ENCODE results near the gene CLCN5. TPM values are rescaled to one million over a fixed set of nuclear protein-coding genes. Genes with fewer than 3 reads are reported as not detected.

Gene CLCN5
- total and polyA plus RNA-seq, 4 donors: 2.7 to 18.5 (median 7.5) TPM

- Histone ChIP-seq H3K36me3 (ENCODE audit: control insufficient read depth in 4 of 4, insufficient read depth in 4 of 4, low read length in 4 of 4) (no peaks in the 10 kb centered on the region), H3K27ac (ENCODE audit: low read depth in 1 of 2, low read length in 1 of 2) (no peak overlapping the region), H3K27me3 (ENCODE audit: control insufficient read depth in 3 of 3, insufficient read depth in 3 of 3, low read length in 2 of 3) (peaks cover 0 to 4% (median 3%) of the 10 kb centered on the region in 3 donors), H3K9ac (ENCODE audit: insufficient read depth in 1 of 2, low read length in 2 of 2) (no peak overlapping the region), H3K9me3 (ENCODE audit: control insufficient read depth in 4 of 4, insufficient read depth in 3 of 4, low read length in 3 of 4) (peaks cover 0 to 2% (median 0%) of the 10 kb centered on the region in 4 donors), H3K4me1 (ENCODE audit: control insufficient read depth in 5 of 5, insufficient read depth in 5 of 5, low read length in 5 of 5) (no peaks in the 10 kb centered on the region), H3K4me3 (no peak overlapping the region)
- DNase-seq (peak; percentile 56 to 72 (median 65)), ATAC-seq (ENCODE audit: insufficient read depth, low FRiP score) (no peak)
- TF ChIP-seq CTCF (IDR thresholded peaks at IDR 0.05; ENCODE audit: control extremely low read depth, extremely low read depth): no peak
- WGBS, 2 donors: 38 to 43% methylated on average over 9 of the region's 9 CpGs
Measured at GRCh38 chrX:50067435-50068284, 145.3 kb downstream of the CLCN5 start.

- no peak for TF ChIP-seq CTCF (IDR thresholded peaks at IDR 0.05; ENCODE audit: control extremely low read depth, extremely low read depth)
- ATAC-seq (ENCODE audit: insufficient read depth, low FRiP score) (no peak), DNase-seq (no peak)
- Histone ChIP-seq H3K4me3 (no peak overlapping the region), H3K27me3 (ENCODE audit: control insufficient read depth in 3 of 3, insufficient read depth in 3 of 3, low read length in 2 of 3) (peaks cover 0 to 4% (median 3%) of the 10 kb centered on the region in 3 donors), H3K9ac (ENCODE audit: insufficient read depth in 1 of 2, low read length in 2 of 2) (no peak overlapping the region), H3K36me3 (ENCODE audit: control insufficient read depth in 4 of 4, insufficient read depth in 4 of 4, low read length in 4 of 4) (no peaks in the 10 kb centered on the region), H3K9me3 (ENCODE audit: control insufficient read depth in 4 of 4, insufficient read depth in 3 of 4, low read length in 3 of 4) (peaks cover 0 to 2% (median 0%) of the 10 kb centered on the region in 4 donors), H3K27ac (ENCODE audit: low read depth in 1 of 2, low read length in 1 of 2) (no peak overlapping the region), H3K4me1 (ENCODE audit: control insufficient read depth in 5 of 5, insufficient read depth in 5 of 5, low read length in 5 of 5) (no peaks in the 10 kb centered on the region)
- WGBS, 2 donors: 50 to 76% methylated on average over 2 of the region's 2 CpGs
Measured at GRCh38 chrX:50068285-50068563, 145.8 kb downstream of the CLCN5 start.

GRCh38 chrX:50068893-50069292 lies 146.5 kb downstream of the CLCN5 start:
- no peak overlapping the region for H3K27ac ChIP-seq (ENCODE audit: low read depth in 1 of 2, low read length in 1 of 2)
- H3K9me3 ChIP-seq (ENCODE audit: control insufficient read depth in 4 of 4, insufficient read depth in 3 of 4, low read length in 3 of 4): peaks cover 0 to 2% (median 0%) of the 10 kb centered on the region in 4 donors
- 83 to 86% methylated on average over 2 of the region's 2 CpGs for WGBS, 2 donors
- peaks cover 0 to 4% (median 3%) of the 10 kb centered on the region in 3 donors for H3K27me3 ChIP-seq (ENCODE audit: control insufficient read depth in 3 of 3, insufficient read depth in 3 of 3, low read length in 2 of 3)
- no peak overlapping the region for H3K4me3 ChIP-seq
- H3K36me3 ChIP-seq (ENCODE audit: control insufficient read depth in 4 of 4, insufficient read depth in 4 of 4, low read length in 4 of 4): no peaks in the 10 kb centered on the region
- H3K9ac ChIP-seq (ENCODE audit: insufficient read depth in 1 of 2, low read length in 2 of 2): no peak overlapping the region
- no peak for TF ChIP-seq CTCF (IDR thresholded peaks at IDR 0.05; ENCODE audit: control extremely low read depth, extremely low read depth)
- ATAC-seq (ENCODE audit: insufficient read depth, low FRiP score) (no peak), DNase-seq (no peak)
- no peaks in the 10 kb centered on the region for H3K4me1 ChIP-seq (ENCODE audit: control insufficient read depth in 5 of 5, insufficient read depth in 5 of 5, low read length in 5 of 5)
